Liver (tissue), 9 donors: Measurements from ENCODE around the gene YWHAB. TPM values are rescaled to one million over a fixed set of nuclear protein-coding genes. Genes with fewer than 3 reads are reported as not detected.

ENCODE experiments used
- DNase-seq: peaks from one replicate; pipeline ENCODE4 v3.0.0-alpha.2; 2017; ENCODE audit warnings: low spot score
- H3K27ac ChIP-seq, 2 donors: one replicate each; pipeline ENCODE4 v1.7.0; 2013; ENCODE audit warnings: inconsistent platforms in 2 of 2, low read length in 2 of 2, control low read depth in 1 of 2, low read depth in 1 of 2, mild to moderate bottlenecking in 1 of 2
- H3K27me3 ChIP-seq, 4 donors: one replicate each; pipeline versions ENCODE4 v1.6.1 to v1.7.0; 2013; ENCODE audit warnings: low read length in 3 of 4, inconsistent platforms in 1 of 4, mild to moderate bottlenecking in 1 of 4, moderate library complexity in 1 of 4; ENCODE audit not compliant: control insufficient read depth in 4 of 4, insufficient read depth in 4 of 4
- H3K36me3 ChIP-seq, 4 donors: one replicate each; pipeline versions ENCODE4 v1.6.1 to v1.7.0; 2013; ENCODE audit warnings: low read length in 3 of 4, mild to moderate bottlenecking in 3 of 4, low read depth in 1 of 4, moderate library complexity in 1 of 4; ENCODE audit not compliant: control insufficient read depth in 4 of 4, insufficient read depth in 3 of 4
- H3K4me1 ChIP-seq, 4 donors: one replicate each; pipeline versions ENCODE4 v1.6.1 to v1.7.0; 2013; ENCODE audit warnings: low read length in 3 of 4, mild to moderate bottlenecking in 3 of 4, moderate library complexity in 1 of 4; ENCODE audit not compliant: control insufficient read depth in 4 of 4, insufficient read depth in 4 of 4
- H3K4me3 ChIP-seq, 3 donors: one replicate each; pipeline versions ENCODE4 v1.6.1 to v1.7.0; 2013; ENCODE audit warnings: low read length in 3 of 3, control low read depth in 1 of 3, low read depth in 1 of 3, mild to moderate bottlenecking in 1 of 3
- H3K9ac ChIP-seq, 2 donors: one replicate each; pipeline ENCODE4 v1.7.0; 2013; ENCODE audit warnings: low read length in 2 of 2, mild to moderate bottlenecking in 2 of 2, moderate library complexity in 2 of 2, control low read depth in 1 of 2, low read depth in 1 of 2
- H3K9me3 ChIP-seq, 4 donors: one replicate each; pipeline versions ENCODE4 v1.6.1 to v1.7.0; 2013; ENCODE audit warnings: low read length in 3 of 4; ENCODE audit not compliant: control insufficient read depth in 4 of 4
- ATF3 ChIP-seq: IDR thresholded peaks from 2 replicates; pipeline ENCODE4 v1.6.1; 2016; ENCODE audit warnings: antibody characterized with exemption
- CTCF ChIP-seq: fragments of 150-350 bp; IDR thresholded peaks from 2 replicates; pipeline ENCODE4 v1.5.1; 2017; ENCODE audit warnings: improper control_type of control experiment, low read depth, low read length; ENCODE audit not compliant: missing input control
- EGR1 ChIP-seq, 2 donors: IDR thresholded peaks; 2 replicates each; pipeline ENCODE4 v1.6.1; 2016 to 2018; ENCODE audit warnings: antibody characterized with exemption in 2 of 2, low read depth in 2 of 2
- FOXA2 ChIP-seq: IDR thresholded peaks from 2 replicates; pipeline ENCODE4 v1.6.1; 2016; ENCODE audit warnings: antibody characterized with exemption
- GABPA ChIP-seq, 2 donors: IDR thresholded peaks in 1 of 2; conservative IDR thresholded peaks in 1 of 2; 2 replicates each; pipeline ENCODE4 v1.6.1; 2016; ENCODE audit warnings: antibody characterized with exemption in 2 of 2, mild to moderate bottlenecking in 1 of 2, moderate library complexity in 1 of 2
- HNF4A ChIP-seq, 2 donors: conservative IDR thresholded peaks; 2 replicates each; pipeline ENCODE4 v1.6.1; 2016; ENCODE audit warnings: antibody characterized with exemption in 2 of 2, mild to moderate bottlenecking in 2 of 2
- JUND ChIP-seq, 2 donors: IDR thresholded peaks; 2 replicates each; pipeline ENCODE4 v1.6.1; 2016; ENCODE audit warnings: antibody characterized with exemption in 2 of 2
- MAX ChIP-seq: IDR thresholded peaks from 2 replicates; pipeline ENCODE4 v1.6.1; 2016; ENCODE audit warnings: antibody characterized with exemption
- NR2F2 ChIP-seq: IDR thresholded peaks from 2 replicates; pipeline ENCODE4 v1.6.1; 2016; ENCODE audit warnings: antibody characterized with exemption
- REST ChIP-seq: IDR thresholded peaks from 2 replicates; pipeline ENCODE4 v1.6.1; 2016; ENCODE audit warnings: antibody characterized with exemption, mild to moderate bottlenecking
- RXRA ChIP-seq, 2 donors: IDR thresholded peaks; 2 replicates each; pipeline ENCODE4 v1.6.1; 2017 to 2018; ENCODE audit warnings: antibody characterized with exemption in 2 of 2, mild to moderate bottlenecking in 1 of 2
- SP1 ChIP-seq: IDR thresholded peaks from 2 replicates; pipeline ENCODE4 v1.6.1; 2018; ENCODE audit warnings: antibody characterized with exemption, mild to moderate bottlenecking
- TAF1 ChIP-seq: conservative IDR thresholded peaks from 2 replicates; pipeline ENCODE4 v1.6.1; 2016; ENCODE audit warnings: antibody characterized with exemption, mild to moderate bottlenecking
- YY1 ChIP-seq: IDR thresholded peaks from 2 replicates; pipeline ENCODE4 v1.6.1; 2016; ENCODE audit warnings: antibody characterized with exemption, mild to moderate bottlenecking
- ZBTB33 ChIP-seq: IDR thresholded peaks from 2 replicates; pipeline ENCODE4 v1.6.1; 2016; ENCODE audit warnings: antibody characterized with exemption
- WGBS: extraction: QIAGEN DNeasy Blood & Tissue Kit; methylation state at CpG from one replicate; pipeline ENCODE4 v1.1.7; 2013; 5-methylcytosine and 5-hydroxymethylcytosine counted together
- polyA plus RNA-seq, 2 donors: library from polyadenylated mRNA; stranded (reverse) in 1 of 2; unstranded in 1 of 2; fragments of 200-250 nt in 1 of 2; fragments of >200 nt in 1 of 2; fragmentation: Nextera tagmentation in 1 of 2; extraction: Ambion mirVana in 1 of 2; gene quantifications; one replicate each; pipeline versions ENCODE4 v1.2.1 to v1.2.3, GENCODE V29; 2013 to 2015
- total RNA-seq, 2 donors: library from RNA; depleted of rRNA; stranded (reverse); fragments of >200 nt; gene quantifications; one replicate each; pipeline ENCODE4 v1.2.3, GENCODE V29; 2014
- donor health status: healthy.
- donor health status: healthy.
- donor health status: healthy.
- donor health status: healthy.
- donor health status: healthy.

YWHAB gene
- total RNA-seq: 10 to 100 TPM; 42.4 to 44.3 TPM
- 10 to 100 TPM; 41.6 to 86.5 TPM for polyA plus RNA-seq

- H3K27ac ChIP-seq: peak within 1 kb of the TSS; percentile 88 to 93
- peak; percentile 89 to 92 for TF ChIP-seq EGR1 (IDR thresholded peaks at IDR 0.05; ENCODE audit: low read depth in 2 of 2)
- TF ChIP-seq SP1: peak; percentile 74
- no peak for TF ChIP-seq FOXA2
- peak; percentile 29 to 45 for TF ChIP-seq HNF4A (conservative IDR thresholded peaks at IDR 0.05)
- no peak for TF ChIP-seq JUND (IDR thresholded peaks at IDR 0.05)
- no peak for TF ChIP-seq TAF1
- TF ChIP-seq CTCF: peak; percentile 12
- no peak for TF ChIP-seq REST
- TF ChIP-seq GABPA (IDR thresholded peaks at IDR 0.05 in 1 of 2, conservative IDR thresholded peaks at IDR 0.05 in 1 of 2): peak; percentile 70 to 94
- TF ChIP-seq NR2F2: no peak
- TF ChIP-seq YY1: peak; percentile 42
- TF ChIP-seq ATF3: no peak
- peak; percentile 33 to 40 for TF ChIP-seq RXRA (IDR thresholded peaks at IDR 0.05)
- TF ChIP-seq ZBTB33: no peak
- peak; percentile 73 for TF ChIP-seq MAX
- peak; percentile 96 for DNase-seq
- under 1% methylated on average over 88 of the region's 88 CpGs for WGBS
- H3K36me3 ChIP-seq: no peaks in the 10 kb centered on the region
- H3K9me3 ChIP-seq: no peaks in the 10 kb centered on the region
- peak within 1 kb of the TSS; percentile 78 to 83 for H3K9ac ChIP-seq
- H3K27me3 ChIP-seq: no peaks in the 10 kb centered on the region
- H3K4me1 ChIP-seq: peaks cover 11 to 38% (median 27%) of the 10 kb centered on the region in 4 donors
- H3K4me3 ChIP-seq: peak within 1 kb of the TSS; percentile 80 to 99 (median 90)
These were observed at the start of gene YWHAB for GRCh38 chr20:44885392-44886265. YWHAB (plus strand) TSS chr20:44885705; CDS start chr20:44901534, 15,829 bp downstream.
